PC-3 (cell line): ENCODE measurements around the gene CMTM4. TPM values are rescaled to one million over a fixed set of nuclear protein-coding genes. Genes with fewer than 3 reads are reported as not detected.

Experiments
- ATAC-seq: fragments of 200-7000 bp; cut with Tn5 transposase; 2 replicates; pipeline ENCODE4 v1.9.1; 2020; ENCODE audit warnings: mild to moderate bottlenecking, moderate library complexity
- BruUV-seq: library from RNA; stranded (reverse); fragments of 400-500 nt; replicated peaks from 2 replicates; lab custom pipeline; 2021; lab: Mats Ljungman, UMichigan
- CTCF ChIA-PET: fragments of 300-600 bp; sonication (Branson Sonifier 250); formaldehyde crosslinking; loops from one replicate; lab custom pipeline; 2022; ENCODE audit warnings: antibody characterized with exemption; lab: Charles Lee
- POLR2A ChIA-PET: fragments of 300-600 bp; sonication (Branson Sonifier 250); formaldehyde crosslinking; loops from one replicate; lab custom pipeline; 2022; ENCODE audit warnings: antibody characterized with exemption; ENCODE audit not compliant: unreplicated experiment; lab: Charles Lee
- DNase-seq: peaks from one replicate; pipeline ENCODE4 v3.0.0-alpha.2; 2015
- H2AFZ ChIP-seq: fragments of 300-600 bp; sonication (generic); 2 replicates; pipeline ENCODE4 v1.6.0; 2016; ENCODE audit warnings: antibody characterized with exemption, low read length
- H3F3A ChIP-seq: fragments of 300-600 bp; sonication (generic); one replicate; pipeline ENCODE4 v1.6.0; 2017; ENCODE audit warnings: antibody characterized with exemption, low read length, control low read depth, mild to moderate bottlenecking; ENCODE audit not compliant: unreplicated experiment
- H3K27ac ChIP-seq: fragments of 300-600 bp; sonication (generic); 2 replicates; pipeline ENCODE4 v1.5.1; 2016; ENCODE audit warnings: mild to moderate bottlenecking, low read length
- H3K27me3 ChIP-seq: fragments of 300-600 bp; sonication (generic); 2 replicates; pipeline ENCODE4 v1.6.1; 2016; ENCODE audit warnings: low read length, mixed read lengths
- H3K36me3 ChIP-seq: fragments of 300-600 bp; sonication (generic); 2 replicates; pipeline ENCODE4 v1.6.1; 2016; ENCODE audit warnings: low read depth, mixed run types, low read length, mixed read lengths
- H3K4me1 ChIP-seq: fragments of 300-600 bp; sonication (generic); 2 replicates; pipeline ENCODE4 v1.5.1; 2016; ENCODE audit warnings: low read length; ENCODE audit not compliant: insufficient read depth
- H3K4me2 ChIP-seq: fragments of 300-600 bp; sonication (generic); 2 replicates; pipeline ENCODE4 v1.6.0; 2016; ENCODE audit warnings: low read length
- H3K4me3 ChIP-seq: fragments of 300-600 bp; sonication (generic); 2 replicates; pipeline ENCODE4 v1.5.1; 2016; ENCODE audit warnings: mild to moderate bottlenecking, low read length, mixed read lengths
- H3K79me2 ChIP-seq: fragments of 300-600 bp; sonication (generic); 2 replicates; pipeline ENCODE4 v1.6.1; 2017; ENCODE audit warnings: low read length, mixed read lengths
- H3K9ac ChIP-seq: fragments of 300-600 bp; sonication (generic); 2 replicates; pipeline ENCODE4 v1.6.0; 2016; ENCODE audit warnings: mild to moderate bottlenecking, low read length
- H3K9me2 ChIP-seq: fragments of 300-600 bp; sonication (generic); replicated peaks from 2 replicates; pipeline ENCODE4 v1.6.1; 2016; ENCODE audit warnings: mixed run types, low read length, mixed read lengths
- H3K9me3 ChIP-seq: fragments of 300-600 bp; sonication (generic); 2 replicates; pipeline ENCODE4 v1.6.1; 2016; ENCODE audit warnings: low read length, mixed read lengths
- H4K20me1 ChIP-seq: fragments of 300-600 bp; sonication (generic); 2 replicates; pipeline ENCODE4 v1.6.1; 2016; ENCODE audit warnings: low read length, mixed read lengths
- EZH2 ChIP-seq: fragments of 300-600 bp; sonication (generic); IDR thresholded peaks from one replicate; pipeline ENCODE4 v1.6.1; 2017; ENCODE audit warnings: antibody characterized with exemption, mild to moderate bottlenecking, low read length; ENCODE audit not compliant: unreplicated experiment
- EZH2phosphoT487 ChIP-seq: fragments of 300-600 bp; sonication (generic); IDR thresholded peaks from 2 replicates; pipeline ENCODE4 v1.6.1; 2018; ENCODE audit warnings: mild to moderate bottlenecking, antibody characterized with exemption, low read length, borderline replicate concordance
- intact Hi-C: fragments of 100-400 bp; cut with micrococcal nuclease; formaldehyde crosslinking; loops from 2 replicates; pipeline ENCODE4 v1.9.0; 2023
- total RNA-seq: library from RNA; depleted of rRNA; stranded (reverse); fragments of >200 nt; gene quantifications from 2 replicates; pipeline ENCODE4 v1.2.3, GENCODE V29; 2014
- TF ChIP-seq, protein P1 (sequence below): fragments of 300-600 bp; sonication (generic); conservative IDR thresholded peaks from 2 replicates; pipeline ENCODE4 v1.5.1; 2017; ENCODE audit warnings: antibody characterized with exemption, low read depth, mild to moderate bottlenecking, low read length

Gene CMTM4
- total RNA-seq, 1 experiment from 2014 or later, result 16.9 TPM

DNA sequence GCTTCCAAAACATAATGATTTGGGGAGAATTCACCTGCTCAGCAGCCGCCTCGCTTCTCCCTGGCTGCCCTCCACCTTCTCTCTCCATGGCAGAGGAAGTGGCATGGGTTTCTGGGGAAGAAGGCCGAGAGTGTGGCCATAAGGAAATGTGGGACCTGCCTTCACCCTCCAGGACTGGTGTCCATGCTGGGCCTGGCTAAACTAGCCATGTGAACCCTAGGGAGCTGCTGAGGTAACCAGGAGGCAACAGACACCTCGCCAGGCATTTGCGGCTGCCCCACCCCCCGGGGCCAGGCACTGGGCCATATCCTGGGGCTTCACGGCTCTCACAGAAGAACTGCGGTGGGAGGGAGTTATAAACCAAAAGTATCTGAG lies 9.9 kb upstream of the CMTM4 start:
- no peak overlapping the region for H3K4me2 ChIP-seq

DNA sequence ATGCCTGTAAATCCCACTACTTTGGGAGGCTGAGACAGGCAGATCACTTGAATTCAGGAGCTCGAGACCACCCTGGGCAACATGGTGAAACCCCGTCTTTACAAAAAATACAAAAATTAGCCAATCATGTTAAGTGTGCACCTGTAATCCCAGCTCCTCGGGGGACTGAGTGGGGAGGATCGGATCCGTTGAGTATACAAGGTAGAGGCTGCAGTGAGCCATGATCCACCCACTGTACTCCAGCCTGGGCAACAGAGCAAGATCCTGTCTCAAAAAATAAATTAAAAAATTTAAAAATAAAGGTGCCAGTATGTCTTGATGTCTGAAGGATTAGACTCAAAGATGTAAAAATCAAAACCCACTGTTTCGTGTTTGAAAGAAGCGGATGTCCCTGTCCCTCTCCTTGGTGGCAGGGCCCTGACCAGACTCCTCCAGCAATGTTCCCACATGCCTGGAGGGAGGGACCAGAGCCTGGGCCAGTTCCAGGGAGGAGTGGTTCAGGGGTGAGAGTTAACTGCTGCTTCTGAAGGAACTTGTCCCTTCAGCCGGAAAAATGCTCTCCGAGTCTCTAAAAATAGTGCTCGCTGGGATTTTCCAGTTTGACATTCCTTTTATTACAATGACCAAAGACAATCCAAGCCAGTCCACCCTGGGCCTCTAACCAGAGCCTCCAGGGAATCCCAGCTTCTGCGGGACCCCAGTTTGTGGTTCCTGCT lies 9.4 kb upstream of the CMTM4 start:
- Histone ChIP-seq H3K9me3 (no peaks in the 10 kb centered on the region), H2AFZ (no peak overlapping the region), H3K27ac (no peak overlapping the region), H3K79me2 (no peaks in the 10 kb centered on the region), H3F3A (no peaks in the 10 kb centered on the region), H4K20me1 (no peaks in the 10 kb centered on the region), H3K27me3 (no peaks in the 10 kb centered on the region), H3K36me3 (no peaks in the 10 kb centered on the region), H3K4me1 (no peaks in the 10 kb centered on the region), H3K9ac (no peak overlapping the region), H3K4me2 (no peak overlapping the region), H3K4me3 (no peak overlapping the region), H3K9me2 (no peaks in the 10 kb centered on the region)
- no TSS peak for BruUV-seq
- TF ChIP-seq EZH2 (no peak), EZH2phosphoT487 (no peak)
- TF ChIP-seq, protein P1, sequence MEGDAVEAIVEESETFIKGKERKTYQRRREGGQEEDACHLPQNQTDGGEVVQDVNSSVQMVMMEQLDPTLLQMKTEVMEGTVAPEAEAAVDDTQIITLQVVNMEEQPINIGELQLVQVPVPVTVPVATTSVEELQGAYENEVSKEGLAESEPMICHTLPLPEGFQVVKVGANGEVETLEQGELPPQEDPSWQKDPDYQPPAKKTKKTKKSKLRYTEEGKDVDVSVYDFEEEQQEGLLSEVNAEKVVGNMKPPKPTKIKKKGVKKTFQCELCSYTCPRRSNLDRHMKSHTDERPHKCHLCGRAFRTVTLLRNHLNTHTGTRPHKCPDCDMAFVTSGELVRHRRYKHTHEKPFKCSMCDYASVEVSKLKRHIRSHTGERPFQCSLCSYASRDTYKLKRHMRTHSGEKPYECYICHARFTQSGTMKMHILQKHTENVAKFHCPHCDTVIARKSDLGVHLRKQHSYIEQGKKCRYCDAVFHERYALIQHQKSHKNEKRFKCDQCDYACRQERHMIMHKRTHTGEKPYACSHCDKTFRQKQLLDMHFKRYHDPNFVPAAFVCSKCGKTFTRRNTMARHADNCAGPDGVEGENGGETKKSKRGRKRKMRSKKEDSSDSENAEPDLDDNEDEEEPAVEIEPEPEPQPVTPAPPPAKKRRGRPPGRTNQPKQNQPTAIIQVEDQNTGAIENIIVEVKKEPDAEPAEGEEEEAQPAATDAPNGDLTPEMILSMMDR, result no peak
- intact Hi-C loops, result no loop called here
- ATAC-seq (no peak), DNase-seq (no peak)
- ChIA-PET POLR2A (no interaction called here), CTCF (no interaction called here)

More for the DNA sequence above, 9.9 kb upstream of the CMTM4 start:
- Histone ChIP-seq H3K9me2 (no peaks in the 10 kb centered on the region), H2AFZ (no peak overlapping the region), H3K9me3 (no peaks in the 10 kb centered on the region), H3K9ac (no peak overlapping the region), H3K36me3 (no peaks in the 10 kb centered on the region), H3F3A (no peaks in the 10 kb centered on the region), H4K20me1 (no peaks in the 10 kb centered on the region), H3K79me2 (no peaks in the 10 kb centered on the region), H3K4me3 (no peak overlapping the region), H3K4me1 (no peaks in the 10 kb centered on the region), H3K27ac (no peak overlapping the region), H3K27me3 (no peaks in the 10 kb centered on the region)
- no peak for TF ChIP-seq EZH2
- TF ChIP-seq EZH2phosphoT487, result no peak
- intact Hi-C loops, result no loop called here
- POLR2A ChIA-PET, result no interaction called here
- CTCF ChIA-PET, result no interaction called here
- DNase-seq (no peak), ATAC-seq (no peak)
- BruUV-seq, result no TSS peak

DNA sequence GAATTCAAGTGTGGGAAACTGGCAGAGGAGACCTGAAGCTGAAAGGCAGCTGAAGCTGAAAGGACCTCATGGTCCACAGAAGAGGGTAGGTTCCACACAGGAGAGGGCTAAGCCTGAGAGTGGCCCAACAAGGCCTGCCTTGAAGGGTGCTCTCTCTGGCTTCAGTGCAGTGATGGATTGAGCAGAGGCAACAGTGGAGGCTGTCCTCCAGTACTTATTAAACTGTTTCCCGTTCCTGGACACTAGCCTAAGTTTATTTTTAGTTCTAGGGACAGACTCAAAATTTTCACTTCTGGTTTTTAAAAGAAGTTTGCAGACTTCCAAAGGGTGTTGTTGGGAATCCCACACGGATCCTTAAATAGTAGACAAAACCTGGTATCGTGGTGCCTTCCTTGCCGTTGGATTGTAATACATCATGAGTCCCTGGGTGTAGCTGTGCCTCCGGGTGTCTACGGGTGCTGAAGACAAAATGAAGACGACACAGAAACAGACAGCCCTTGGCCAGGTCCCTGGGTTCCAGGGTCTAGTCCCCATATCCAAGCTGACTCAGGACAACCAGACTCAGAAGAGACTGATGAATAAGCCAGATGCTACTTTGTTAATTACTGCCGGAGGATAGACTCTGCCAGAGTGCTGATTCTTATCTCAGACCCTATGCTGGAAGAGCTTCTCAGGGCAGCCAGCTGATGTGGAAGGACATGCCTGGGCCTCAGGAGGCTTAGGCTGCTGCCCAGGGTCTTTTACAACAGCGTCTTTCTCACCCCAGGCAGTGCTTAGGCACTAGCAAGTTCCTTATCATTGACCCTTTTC lies 7.1 kb upstream of the CMTM4 start:
- no peaks in the 10 kb centered on the region for H3K79me2 ChIP-seq
- intact Hi-C loops, result no loop called here
- H3F3A ChIP-seq, result no peaks in the 10 kb centered on the region
- H2AFZ ChIP-seq, result no peak overlapping the region
- H3K36me3 ChIP-seq, result no peaks in the 10 kb centered on the region
- no peaks in the 10 kb centered on the region for H3K9me2 ChIP-seq
- no peak for TF ChIP-seq EZH2phosphoT487
- no peak for TF ChIP-seq EZH2
- TF ChIP-seq, protein P1, result no peak
- no peak for DNase-seq
- BruUV-seq, result no TSS peak
- H3K4me2 ChIP-seq, result no peak overlapping the region
- no peaks in the 10 kb centered on the region for H3K9me3 ChIP-seq
- no peak overlapping the region for H3K4me3 ChIP-seq
- no peak for ATAC-seq
- H3K4me1 ChIP-seq, result no peaks in the 10 kb centered on the region
- no peak overlapping the region for H3K9ac ChIP-seq
- no peaks in the 10 kb centered on the region for H3K27me3 ChIP-seq
- POLR2A ChIA-PET, result no interaction called here
- no peak overlapping the region for H3K27ac ChIP-seq
- no peaks in the 10 kb centered on the region for H4K20me1 ChIP-seq
- CTCF ChIA-PET, result no interaction called here
